Prostate gland (tissue), 2 donors: Measurements from ENCODE around the gene FGGY. TPM values are rescaled to one million over a fixed set of nuclear protein-coding genes. Genes with fewer than 3 reads are reported as not detected.

ENCODE experiments used
- DNase-seq: peaks from one replicate; pipeline ENCODE4 v3.0.0-alpha.2; 2019; ENCODE audit warnings: low spot score
- H3K27ac ChIP-seq, 2 donors: fragments of 200-600 bp; sonication (generic); 2 replicates each; pipeline ENCODE4 v1.5.1; 2017 to 2019
- H3K27me3 ChIP-seq: fragments of 200-600 bp; sonication (generic); replicated peaks from 2 replicates; pipeline ENCODE4 v1.5.1; 2019; ENCODE audit not compliant: insufficient read depth
- H3K36me3 ChIP-seq, 2 donors: fragments of 200-600 bp; sonication (generic); 1 replicate in 1 of 2; 2 replicates in 1 of 2; pipeline versions ENCODE4 v1.5.1 to v1.8.1; 2017 to 2019
- H3K4me1 ChIP-seq: fragments of 200-600 bp; sonication (generic); replicated peaks from 2 replicates; pipeline ENCODE4 v1.5.1; 2019
- H3K4me3 ChIP-seq, 2 donors: fragments of 200-600 bp; sonication (generic); 2 replicates each; pipeline ENCODE4 v1.5.1; 2017 to 2019
- H3K9me3 ChIP-seq: fragments of 200-600 bp; sonication (generic); 2 replicates; pipeline ENCODE4 v1.5.1; 2017
- CTCF ChIP-seq, 4 experiments: fragments of 200-600 bp in 2 of 4; fragments of 450-650 bp in 2 of 4; sonication (generic) in 2 of 4; IDR thresholded peaks; 1 replicate in 3 of 4; 2 replicates in 1 of 4; pipeline ENCODE4 v1.5.1; 2016 to 2019; ENCODE audit warnings: antibody characterized with exemption in 4 of 4, mild to moderate bottlenecking in 2 of 4, moderate library complexity in 2 of 4
- POLR2A ChIP-seq: fragments of 450-650 bp; IDR thresholded peaks from one replicate; pipeline ENCODE4 v1.6.1; 2016; ENCODE audit warnings: antibody characterized with exemption, mild to moderate bottlenecking
- POLR2AphosphoS5 ChIP-seq: sonication (generic); formaldehyde crosslinking; IDR thresholded peaks from one replicate; pipeline ENCODE4 v1.6.1; 2017; ENCODE audit warnings: antibody characterized with exemption
- WGBS: methylation state at CpG from one replicate; pipeline ENCODE4 v1.1.5; 2018; 5-methylcytosine and 5-hydroxymethylcytosine counted together
- intact Hi-C: fragments of 100-400 bp; cut with DNase I; formaldehyde crosslinking; loops from one replicate; pipeline ENCODE4 v1.14.2; 2022
- total RNA-seq, 2 donors: library from RNA; depleted of rRNA; stranded (reverse); fragments of >200 nt; gene quantifications; one replicate each; pipeline ENCODE4 v1.1.0, GENCODE V29; 2016

Gene FGGY
- total RNA-seq, 2 donors from 2014 or later: 28.6 to 32.2 TPM

- intact Hi-C loops: no loop called here
These were observed 58.5 kb downstream of the FGGY start for GRCh38 chr1:59355361-59355760.

GRCh38 chr1:59356627-59357026 lies 59.7 kb downstream of the FGGY start:
- intact Hi-C loops: no loop called here
- 100% methylated on average over 1 of the region's 1 CpG for WGBS
- no peak overlapping the region for H3K27ac ChIP-seq

More at GRCh38 chr1:59355361-59355760, 58.5 kb downstream of the FGGY start:
- Histone ChIP-seq H3K4me1 (no peaks in the 10 kb centered on the region), H3K9me3 (no peaks in the 10 kb centered on the region), H3K4me3 (no peak overlapping the region), H3K27me3 (no peaks in the 10 kb centered on the region), H3K36me3 (no peaks in the 10 kb centered on the region), H3K27ac (no peak overlapping the region)
- no peak for TF ChIP-seq POLR2A
- TF ChIP-seq CTCF (IDR thresholded peaks at IDR 0.05): no peak
- no peak for TF ChIP-seq POLR2AphosphoS5
- no peak for DNase-seq

GRCh38 chr1:59357645-59358320 lies 60.9 kb downstream of the FGGY start:
- WGBS: 95% methylated on average over 5 of the region's 5 CpGs
- no peaks in the 10 kb centered on the region for H3K36me3 ChIP-seq
- no peak overlapping the region for H3K4me3 ChIP-seq
- H3K4me1 ChIP-seq: no peaks in the 10 kb centered on the region
- no peak overlapping the region for H3K27ac ChIP-seq
- TF ChIP-seq POLR2A: no peak
- no peak for TF ChIP-seq CTCF (IDR thresholded peaks at IDR 0.05)
- TF ChIP-seq POLR2AphosphoS5: no peak
- no peaks in the 10 kb centered on the region for H3K9me3 ChIP-seq
- no peak for DNase-seq
- H3K27me3 ChIP-seq: no peaks in the 10 kb centered on the region
- intact Hi-C loops: no loop called here

More at GRCh38 chr1:59356627-59357026, 59.7 kb downstream of the FGGY start:
- Histone ChIP-seq H3K9me3 (no peaks in the 10 kb centered on the region), H3K4me3 (no peak overlapping the region), H3K27me3 (no peaks in the 10 kb centered on the region), H3K4me1 (no peaks in the 10 kb centered on the region), H3K36me3 (no peaks in the 10 kb centered on the region)
- no peak for DNase-seq
- TF ChIP-seq CTCF (IDR thresholded peaks at IDR 0.05): no peak
- TF ChIP-seq POLR2A: no peak
- TF ChIP-seq POLR2AphosphoS5: no peak

GRCh38 chr1:59359325-59359724 lies 62.4 kb downstream of the FGGY start:
- no peak for DNase-seq
- Histone ChIP-seq H3K9me3 (no peaks in the 10 kb centered on the region), H3K4me1 (no peaks in the 10 kb centered on the region), H3K27ac (no peak overlapping the region), H3K4me3 (no peak overlapping the region), H3K36me3 (no peaks in the 10 kb centered on the region), H3K27me3 (no peaks in the 10 kb centered on the region)
- intact Hi-C loops: no loop called here
- no peak for TF ChIP-seq POLR2A
- no peak for TF ChIP-seq CTCF (IDR thresholded peaks at IDR 0.05)
- no peak for TF ChIP-seq POLR2AphosphoS5
- 82% methylated on average over 1 of the region's 1 CpG for WGBS

- DNase-seq: no peak
- intact Hi-C loops: no loop called here
- Histone ChIP-seq H3K36me3 (no peaks in the 10 kb centered on the region), H3K27ac (no peak overlapping the region), H3K9me3 (no peaks in the 10 kb centered on the region), H3K27me3 (no peaks in the 10 kb centered on the region), H3K4me3 (no peak overlapping the region), H3K4me1 (no peaks in the 10 kb centered on the region)
- TF ChIP-seq CTCF (IDR thresholded peaks at IDR 0.05): no peak
- no peak for TF ChIP-seq POLR2AphosphoS5
- no peak for TF ChIP-seq POLR2A
- WGBS: 82% methylated on average over 4 of the region's 4 CpGs
These were observed 63.3 kb downstream of the FGGY start for GRCh38 chr1:59360170-59360569.
